Left ventricle myocardium inferior (tissue), 1 donor: ENCODE data around the gene ERAL1. TPM values are rescaled to one million over a fixed set of nuclear protein-coding genes. Genes with fewer than 3 reads are reported as not detected.
A peak's percentile ranks its signal among the peaks of the same experiment; 100 is the strongest.

Source experiments
- DNase-seq: peaks from one replicate; pipeline ENCODE4 v3.0.0-alpha.2; 2020
- H3K27ac ChIP-seq: fragments of 200-600 bp; replicated peaks from 2 replicates; pipeline ENCODE4 v1.8.0; 2021
- H3K27me3 ChIP-seq: fragments of 200-600 bp; 2 replicates; pipeline ENCODE4 v1.8.0; 2021; ENCODE audit warnings: low read depth
- H3K36me3 ChIP-seq: fragments of 200-600 bp; 2 replicates; pipeline ENCODE4 v1.8.0; 2021
- H3K4me1 ChIP-seq: fragments of 200-600 bp; 2 replicates; pipeline ENCODE4 v1.8.0; 2021
- H3K4me3 ChIP-seq: fragments of 200-600 bp; 2 replicates; pipeline ENCODE4 v1.8.0; 2021; ENCODE audit warnings: mild to moderate bottlenecking, moderate library complexity
- H3K9me3 ChIP-seq: fragments of 200-600 bp; replicated peaks from 2 replicates; pipeline ENCODE4 v1.8.0; 2021
- intact Hi-C: fragments of 100-400 bp; cut with micrococcal nuclease; formaldehyde crosslinking; loops from one replicate; pipeline ENCODE4 v1.11.0; 2022
- total RNA-seq: library from RNA; stranded (reverse); fragmentation: NEBNext Ultra II Directional; extraction: Animal tissue kit (Norgen Biotek cat#: 25700); gene quantifications from one replicate; pipeline ENCODE4 v1.2.1, GENCODE V29; 2021
- TF ChIP-seq, protein P1 (sequence below): fragments of 200-600 bp; IDR thresholded peaks from 2 replicates; pipeline ENCODE4 v1.8.0; 2021; ENCODE audit warnings: antibody characterized with exemption, mild to moderate bottlenecking, borderline replicate concordance
- donor health status: DM: no; HTN: yes; CAD: no; lungs with severe emphysema.

ERAL1 gene
- total RNA-seq, 1 donor from 2014 or later, result 35.4 TPM

DNA sequence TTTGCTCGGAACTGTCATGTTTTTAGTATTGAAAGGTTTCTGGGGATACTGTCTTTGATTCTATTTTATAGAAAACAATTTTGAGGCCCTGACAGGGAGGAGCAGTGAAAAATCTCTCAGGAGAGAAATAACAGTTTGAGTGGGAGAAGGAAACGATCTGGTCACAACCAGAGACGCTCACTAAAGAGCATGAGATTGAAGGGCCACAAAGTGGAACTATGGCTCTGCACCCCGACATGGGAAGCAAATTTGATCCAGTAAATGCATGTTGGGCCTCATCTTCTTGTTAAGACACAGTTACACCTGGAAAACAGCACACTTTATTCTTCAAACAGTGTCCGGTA is 492 bp downstream of the ERAL1 start:
- TF ChIP-seq, protein P1, sequence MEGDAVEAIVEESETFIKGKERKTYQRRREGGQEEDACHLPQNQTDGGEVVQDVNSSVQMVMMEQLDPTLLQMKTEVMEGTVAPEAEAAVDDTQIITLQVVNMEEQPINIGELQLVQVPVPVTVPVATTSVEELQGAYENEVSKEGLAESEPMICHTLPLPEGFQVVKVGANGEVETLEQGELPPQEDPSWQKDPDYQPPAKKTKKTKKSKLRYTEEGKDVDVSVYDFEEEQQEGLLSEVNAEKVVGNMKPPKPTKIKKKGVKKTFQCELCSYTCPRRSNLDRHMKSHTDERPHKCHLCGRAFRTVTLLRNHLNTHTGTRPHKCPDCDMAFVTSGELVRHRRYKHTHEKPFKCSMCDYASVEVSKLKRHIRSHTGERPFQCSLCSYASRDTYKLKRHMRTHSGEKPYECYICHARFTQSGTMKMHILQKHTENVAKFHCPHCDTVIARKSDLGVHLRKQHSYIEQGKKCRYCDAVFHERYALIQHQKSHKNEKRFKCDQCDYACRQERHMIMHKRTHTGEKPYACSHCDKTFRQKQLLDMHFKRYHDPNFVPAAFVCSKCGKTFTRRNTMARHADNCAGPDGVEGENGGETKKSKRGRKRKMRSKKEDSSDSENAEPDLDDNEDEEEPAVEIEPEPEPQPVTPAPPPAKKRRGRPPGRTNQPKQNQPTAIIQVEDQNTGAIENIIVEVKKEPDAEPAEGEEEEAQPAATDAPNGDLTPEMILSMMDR, result no peak
- peak overlapping the region; percentile 79 for H3K4me3 ChIP-seq
- DNase-seq, result no peak
- H3K9me3 ChIP-seq, result no peaks in the 10 kb centered on the region
- H3K4me1 ChIP-seq, result peaks cover 18% of the 10 kb centered on the region
- peak overlapping the region; percentile 78 for H3K27ac ChIP-seq
- intact Hi-C loops, result no loop called here
- peaks cover 39% of the 10 kb centered on the region for H3K36me3 ChIP-seq
- no peaks in the 10 kb centered on the region for H3K27me3 ChIP-seq

DNA sequence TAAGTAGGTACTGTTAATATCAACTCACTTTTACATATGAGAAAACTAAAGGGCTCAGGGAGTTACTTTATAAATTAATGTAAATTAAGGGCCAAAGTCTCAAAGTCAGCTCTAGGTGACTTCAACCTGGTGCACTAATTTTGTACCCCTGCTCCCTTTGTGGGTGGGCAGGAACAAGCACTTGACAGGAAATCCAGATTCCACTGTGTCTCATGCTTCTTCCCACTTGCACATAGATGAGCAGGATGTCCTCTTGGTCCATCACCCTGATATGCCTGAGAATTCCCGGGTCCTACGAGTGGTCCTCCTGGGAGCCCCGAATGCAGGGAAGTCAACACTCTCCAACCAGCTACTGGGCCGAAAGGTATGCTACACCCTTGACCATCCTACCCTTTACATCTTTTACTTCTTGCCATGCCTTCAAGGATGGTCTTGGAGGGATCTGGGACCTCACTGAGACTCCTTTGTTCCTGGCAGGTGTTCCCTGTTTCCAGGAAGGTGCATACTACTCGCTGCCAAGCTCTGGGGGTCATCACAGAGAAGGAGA is 1.3 kb downstream of the ERAL1 start:
- H3K9me3 ChIP-seq, result no peaks in the 10 kb centered on the region
- peaks cover 47% of the 10 kb centered on the region for H3K36me3 ChIP-seq
- H3K27me3 ChIP-seq, result no peaks in the 10 kb centered on the region
- TF ChIP-seq, protein P1, result no peak
- H3K4me1 ChIP-seq, result peaks cover 18% of the 10 kb centered on the region
- intact Hi-C loops, result no loop called here
- H3K27ac ChIP-seq, result no peak overlapping the region
- DNase-seq, result no peak
- H3K4me3 ChIP-seq, result peak overlapping the region; percentile 79

DNA sequence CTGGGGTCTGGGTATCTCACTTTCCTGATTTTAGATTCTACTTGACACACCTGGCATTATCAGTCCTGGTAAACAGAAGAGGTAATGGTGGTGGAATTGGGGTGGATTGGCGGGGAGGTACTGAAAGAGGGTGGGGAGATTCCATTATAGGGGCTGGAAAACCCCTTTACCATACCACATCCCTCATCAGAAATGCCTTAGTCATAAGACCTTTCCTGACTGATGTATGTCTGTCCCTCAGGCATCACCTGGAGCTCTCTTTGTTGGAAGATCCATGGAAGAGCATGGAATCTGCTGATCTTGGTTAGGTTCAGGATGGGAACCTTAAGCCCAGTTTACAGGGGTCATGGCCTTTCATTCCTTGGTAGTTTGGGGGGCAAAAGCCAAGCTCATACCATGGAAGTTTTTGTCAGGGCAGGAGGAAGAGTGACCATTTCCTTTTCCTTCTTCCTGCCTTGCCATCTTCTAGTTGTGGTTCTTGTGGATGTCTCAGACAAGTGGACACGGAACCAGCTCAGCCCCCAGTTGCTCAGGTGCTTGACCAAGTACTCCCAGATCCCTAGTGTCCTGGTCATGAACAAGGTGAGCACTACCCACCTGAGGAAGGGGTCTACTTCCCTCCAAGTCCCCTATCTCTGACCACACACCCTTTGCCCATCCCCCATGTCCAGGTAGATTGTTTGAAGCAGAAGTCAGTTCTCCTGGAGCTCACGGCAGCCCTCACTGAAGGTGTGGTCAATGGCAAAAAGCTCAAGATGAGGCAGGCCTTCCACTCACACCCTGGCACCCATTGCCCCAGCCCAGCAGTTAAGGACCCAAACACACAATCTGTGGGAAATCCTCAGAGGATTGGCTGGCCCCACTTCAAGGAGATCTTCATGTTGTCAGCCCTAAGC is 3.3 kb downstream of the ERAL1 start:
- Histone ChIP-seq H3K4me1 (peaks cover 18% of the 10 kb centered on the region), H3K36me3 (peaks cover 47% of the 10 kb centered on the region), H3K4me3 (no peak overlapping the region), H3K27ac (no peak overlapping the region), H3K27me3 (no peaks in the 10 kb centered on the region), H3K9me3 (no peaks in the 10 kb centered on the region)
- TF ChIP-seq, protein P1, result no peak
- DNase-seq, result no peak
- intact Hi-C loops, result no loop called here

DNA sequence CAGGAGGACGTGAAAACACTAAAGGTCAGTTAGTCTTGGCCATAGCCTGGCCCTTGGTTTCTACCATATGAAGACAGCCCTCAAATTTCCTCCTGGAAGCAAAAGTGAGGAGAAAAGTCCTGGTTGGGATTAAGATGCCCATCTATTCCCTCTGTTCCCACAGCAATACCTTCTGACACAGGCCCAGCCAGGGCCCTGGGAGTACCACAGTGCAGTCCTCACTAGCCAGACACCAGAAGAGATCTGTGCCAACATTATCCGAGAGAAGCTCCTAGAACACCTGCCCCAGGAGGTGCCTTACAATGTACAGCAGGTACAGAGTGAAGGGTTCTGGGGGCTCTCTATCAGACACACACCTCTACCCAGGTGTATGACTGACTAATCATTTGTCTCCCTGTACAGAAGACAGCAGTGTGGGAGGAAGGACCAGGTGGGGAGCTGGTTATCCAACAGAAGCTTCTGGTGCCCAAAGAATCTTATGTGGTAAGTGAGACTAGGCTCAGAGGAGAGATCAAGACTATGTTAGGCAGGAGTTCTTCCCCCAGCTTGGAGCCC is 4.1 kb downstream of the ERAL1 start:
- intact Hi-C loops, result no loop called here
- no peak for DNase-seq
- TF ChIP-seq, protein P1, result no peak

DNA sequence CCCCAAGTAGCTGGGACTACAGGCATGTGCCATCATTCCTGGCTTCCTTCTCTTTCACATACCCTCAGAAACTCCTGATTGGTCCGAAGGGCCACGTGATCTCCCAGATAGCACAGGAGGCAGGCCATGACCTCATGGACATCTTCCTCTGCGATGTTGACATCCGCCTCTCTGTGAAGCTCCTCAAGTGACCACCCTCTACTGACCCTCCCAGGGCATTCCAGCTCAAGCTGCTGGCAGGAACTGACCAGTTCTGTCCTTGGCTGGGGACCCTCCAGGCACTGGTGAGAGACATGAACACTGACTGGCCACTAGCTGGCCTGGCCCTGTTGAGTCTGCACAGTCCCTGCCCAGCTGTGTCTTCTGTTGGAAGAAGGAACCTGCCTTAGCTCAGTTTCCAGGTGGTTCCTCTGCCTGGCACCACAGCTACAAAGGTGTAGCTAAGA is 5.6 kb downstream of the ERAL1 start:
- H3K27me3 ChIP-seq, result no peaks in the 10 kb centered on the region
- H3K9me3 ChIP-seq, result no peaks in the 10 kb centered on the region
- H3K4me3 ChIP-seq, result no peak overlapping the region
- TF ChIP-seq, protein P1, result no peak
- H3K36me3 ChIP-seq, result peaks cover 47% of the 10 kb centered on the region
- H3K4me1 ChIP-seq, result peaks cover 5% of the 10 kb centered on the region
- intact Hi-C loops, result no loop called here
- DNase-seq, result no peak
- H3K27ac ChIP-seq, result no peak overlapping the region

More for the DNA sequence above, 4.1 kb downstream of the ERAL1 start:
- H3K4me1 ChIP-seq, result peaks cover 18% of the 10 kb centered on the region
- H3K4me3 ChIP-seq, result no peak overlapping the region
- H3K27me3 ChIP-seq, result no peaks in the 10 kb centered on the region
- peaks cover 47% of the 10 kb centered on the region for H3K36me3 ChIP-seq
- no peak overlapping the region for H3K27ac ChIP-seq
- no peaks in the 10 kb centered on the region for H3K9me3 ChIP-seq
